ENCODE measurements around the gene SRPX. TPM values are rescaled to one million over a fixed set of nuclear protein-coding genes. Genes with fewer than 3 reads are reported as not detected.

The SRPX gene, protein sequence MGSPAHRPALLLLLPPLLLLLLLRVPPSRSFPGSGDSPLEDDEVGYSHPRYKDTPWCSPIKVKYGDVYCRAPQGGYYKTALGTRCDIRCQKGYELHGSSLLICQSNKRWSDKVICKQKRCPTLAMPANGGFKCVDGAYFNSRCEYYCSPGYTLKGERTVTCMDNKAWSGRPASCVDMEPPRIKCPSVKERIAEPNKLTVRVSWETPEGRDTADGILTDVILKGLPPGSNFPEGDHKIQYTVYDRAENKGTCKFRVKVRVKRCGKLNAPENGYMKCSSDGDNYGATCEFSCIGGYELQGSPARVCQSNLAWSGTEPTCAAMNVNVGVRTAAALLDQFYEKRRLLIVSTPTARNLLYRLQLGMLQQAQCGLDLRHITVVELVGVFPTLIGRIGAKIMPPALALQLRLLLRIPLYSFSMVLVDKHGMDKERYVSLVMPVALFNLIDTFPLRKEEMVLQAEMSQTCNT
- 100 to 1,000 TPM in 2 of 4 donors, 10 to 100 TPM in 2; 80.2 to 146 (median 98.8) TPM for total RNA-seq
- 143 TPM for polyA plus RNA-seq
- long read RNA-seq, donor 1, transcript SRPX-206 (9 exons, 1,842 nt) = minor isoform, 54 of 396 reads
- long read RNA-seq, donor 1, transcript SRPX-201 (10 exons, 1,874 nt) = major isoform, 308 of 396 reads
- long read RNA-seq, donor 1, partial matches to known transcripts = 21 of 396 reads
- long read RNA-seq, donor 1, other reads (novel, unspliced or antisense) = 11 of 396 reads
- long read RNA-seq, donor 2, transcript SRPX-205 (9 exons, 1,780 nt) = minor isoform, 5 of 139 reads
- long read RNA-seq, donor 2, transcript SRPX-206 (9 exons, 1,842 nt) = minor isoform, 24 of 139 reads
- long read RNA-seq, donor 2, transcript SRPX-201 (10 exons, 1,874 nt) = major isoform, 99 of 139 reads
- long read RNA-seq, donor 2, partial matches to known transcripts = 6 of 139 reads
- long read RNA-seq, donor 2, other reads (novel, unspliced or antisense) = 5 of 139 reads
- long read RNA-seq, donor 3, transcript SRPX-201 (10 exons, 1,874 nt) = major isoform, 614 of 763 reads
- long read RNA-seq, donor 3, transcript SRPX-205 (9 exons, 1,780 nt) = minor isoform, 17 of 763 reads
- long read RNA-seq, donor 3, transcript SRPX-206 (9 exons, 1,842 nt) = minor isoform, 77 of 763 reads
- long read RNA-seq, donor 3, partial matches to known transcripts = 30 of 763 reads
- long read RNA-seq, donor 3, other reads (novel, unspliced or antisense) = 25 of 763 reads
- long read RNA-seq, donor 4, transcript SRPX-206 (9 exons, 1,842 nt) = minor isoform, 24 of 136 reads
- long read RNA-seq, donor 4, transcript SRPX-201 (10 exons, 1,874 nt) = major isoform, 104 of 136 reads
- long read RNA-seq, donor 4, partial matches to known transcripts = 1 of 136 reads
- long read RNA-seq, donor 4, other reads (novel, unspliced or antisense) = 4 of 136 reads

DNA sequence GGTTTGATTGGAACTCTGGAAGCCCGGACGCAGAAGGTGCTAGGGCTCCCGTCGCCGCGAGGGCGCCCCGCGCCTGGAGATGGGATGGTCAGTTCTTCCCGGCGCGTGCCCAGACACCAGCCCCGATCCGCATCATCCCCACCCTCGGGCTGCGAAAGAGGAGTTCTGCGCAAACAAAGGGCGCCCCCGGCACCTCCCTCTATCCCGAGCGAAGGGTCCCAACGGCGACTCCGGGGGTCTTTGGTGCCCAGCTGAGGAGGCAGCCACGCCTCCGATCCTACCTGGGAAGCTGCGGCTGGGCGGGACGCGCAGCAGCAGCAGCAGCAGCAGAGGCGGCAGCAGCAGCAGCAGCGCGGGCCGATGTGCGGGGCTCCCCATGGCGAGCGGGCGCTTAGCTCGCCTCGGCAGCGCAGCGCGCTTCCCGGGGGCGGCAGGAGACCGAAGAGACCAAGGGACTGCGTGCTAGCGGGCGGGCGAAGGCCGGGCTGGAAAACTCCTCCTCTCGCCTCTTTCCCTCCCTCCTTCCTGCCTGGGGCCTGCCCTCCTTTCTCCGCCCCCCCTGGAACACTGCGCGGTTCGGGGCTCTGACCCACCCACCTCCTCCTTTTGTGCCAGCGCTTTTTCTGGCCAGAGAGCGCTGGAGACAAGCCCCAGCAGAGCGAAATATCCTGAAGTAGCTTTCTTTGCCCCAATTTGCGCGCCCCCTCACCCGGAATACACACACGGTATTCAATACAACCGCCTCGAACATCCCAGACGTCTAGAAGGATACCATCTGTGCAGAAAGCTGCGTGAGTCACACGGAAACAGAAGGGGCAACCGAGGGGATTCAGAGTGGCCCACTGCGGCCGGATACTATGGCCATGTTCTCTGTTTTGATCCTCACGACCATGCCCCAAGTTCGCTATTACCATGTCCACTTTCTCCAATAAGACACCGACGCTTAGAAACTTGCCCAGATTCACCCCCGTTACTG is at the start of gene SRPX:
Gene SRPX, minus strand, starts transcription at position 457 of the 976 bp plus-strand sequence. Its CDS starts 79 bp downstream, at position 378.
- WGBS = 3% methylated on average over 76 of the region's 76 CpGs
- ATAC-seq (peak; percentile 92 to 95), DNase-seq (peak; percentile 71 to 84 (median 81))
- intact Hi-C loops (cut with DNase I) = no loop called here
- peaks cover 6% of the 10 kb centered on the region for H3K4me1 ChIP-seq (ENCODE audit: control insufficient read depth, insufficient read depth, low read length)
- H3K9me3 ChIP-seq (ENCODE audit: control insufficient read depth, low read length) = no peaks in the 10 kb centered on the region
- H3K4me3 ChIP-seq (ENCODE audit: low read length) = peak within 1 kb of the TSS; percentile 59
- H3K27ac ChIP-seq (ENCODE audit: low read length) = peak within 1 kb of the TSS; percentile 81
- H3K27me3 ChIP-seq (ENCODE audit: control insufficient read depth, insufficient read depth) = no peaks in the 10 kb centered on the region

DNA sequence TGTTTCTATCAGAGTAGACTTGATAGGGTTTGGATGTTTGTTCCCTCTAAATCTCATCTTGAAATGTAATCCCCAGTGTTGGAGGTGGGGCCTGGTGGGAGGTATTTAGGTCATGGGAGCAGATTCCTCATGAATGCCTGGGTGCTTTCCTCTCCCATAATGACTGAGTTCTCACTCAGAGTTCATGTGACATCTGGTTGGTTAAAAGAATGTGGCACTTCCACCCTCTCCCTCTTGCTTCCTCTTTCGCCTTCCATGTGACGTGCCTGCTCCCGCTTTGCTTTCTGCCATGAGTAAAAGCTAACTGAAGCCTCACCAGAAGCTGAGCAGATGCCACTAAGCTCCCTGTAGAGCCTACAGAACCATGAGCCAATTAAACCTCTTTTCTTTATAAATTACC is 47.3 kb upstream of the SRPX start:
- intact Hi-C loops (cut with DNase I) = no loop called here
- Histone ChIP-seq H3K4me1 (ENCODE audit: control insufficient read depth, insufficient read depth, low read length) (no peaks in the 10 kb centered on the region), H3K27ac (ENCODE audit: low read length) (no peak overlapping the region), H3K9me3 (ENCODE audit: control insufficient read depth, low read length) (no peaks in the 10 kb centered on the region), H3K27me3 (ENCODE audit: control insufficient read depth, insufficient read depth) (no peaks in the 10 kb centered on the region), H3K4me3 (ENCODE audit: low read length) (no peak overlapping the region)
- DNase-seq (no peak), ATAC-seq (no peak)
- 94% methylated on average over 3 of the region's 3 CpGs for WGBS

DNA sequence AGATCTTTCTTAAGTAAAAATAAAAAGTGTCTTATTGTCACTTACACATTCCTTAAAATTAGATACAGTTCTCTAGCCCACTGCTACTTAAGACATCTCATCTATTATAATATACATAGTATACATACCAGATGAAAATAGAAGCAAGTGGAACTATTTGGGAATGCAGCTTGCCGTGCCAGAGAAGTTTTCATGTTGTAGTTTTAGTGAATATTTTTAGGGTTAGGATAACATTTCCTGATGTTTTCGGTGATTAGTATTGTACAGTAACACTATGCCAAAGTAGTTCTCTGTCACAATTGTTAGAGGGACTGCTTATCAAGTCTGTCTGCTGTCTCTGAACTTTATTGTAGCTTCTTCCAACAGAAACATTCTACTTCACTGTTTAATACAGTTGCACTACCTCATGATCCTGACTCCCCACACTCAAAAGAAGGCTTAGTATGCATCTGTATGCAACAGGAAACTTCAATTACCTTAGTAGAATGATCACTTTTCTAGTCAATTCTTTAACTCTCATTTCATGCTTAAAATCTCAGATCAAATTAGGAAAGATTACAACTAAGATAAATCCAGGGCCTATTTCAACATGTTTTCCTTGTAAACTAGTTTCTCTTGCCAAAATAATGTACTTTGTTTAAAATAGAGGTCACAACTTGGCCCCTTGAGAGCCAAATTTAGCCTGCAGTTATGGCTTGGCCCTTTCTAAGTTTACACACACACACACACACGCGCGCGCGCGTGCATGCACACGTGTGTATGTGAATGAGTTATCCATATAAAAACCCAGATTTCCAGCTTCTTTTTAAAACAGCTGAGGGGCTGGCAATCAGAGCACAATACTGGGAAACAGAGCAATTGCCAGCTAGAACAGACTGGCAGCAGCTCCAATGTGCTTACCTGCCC is 42.3 kb upstream of the SRPX start:
- intact Hi-C loops (cut with DNase I) = no loop called here
- 69% methylated on average over 9 of the region's 9 CpGs for WGBS
- no peak for ATAC-seq
- DNase-seq = no peak
- Histone ChIP-seq H3K27ac (ENCODE audit: low read length) (no peak overlapping the region), H3K9me3 (ENCODE audit: control insufficient read depth, low read length) (no peaks in the 10 kb centered on the region), H3K4me1 (ENCODE audit: control insufficient read depth, insufficient read depth, low read length) (no peaks in the 10 kb centered on the region), H3K4me3 (ENCODE audit: low read length) (no peak overlapping the region), H3K27me3 (ENCODE audit: control insufficient read depth, insufficient read depth) (no peaks in the 10 kb centered on the region)

DNA sequence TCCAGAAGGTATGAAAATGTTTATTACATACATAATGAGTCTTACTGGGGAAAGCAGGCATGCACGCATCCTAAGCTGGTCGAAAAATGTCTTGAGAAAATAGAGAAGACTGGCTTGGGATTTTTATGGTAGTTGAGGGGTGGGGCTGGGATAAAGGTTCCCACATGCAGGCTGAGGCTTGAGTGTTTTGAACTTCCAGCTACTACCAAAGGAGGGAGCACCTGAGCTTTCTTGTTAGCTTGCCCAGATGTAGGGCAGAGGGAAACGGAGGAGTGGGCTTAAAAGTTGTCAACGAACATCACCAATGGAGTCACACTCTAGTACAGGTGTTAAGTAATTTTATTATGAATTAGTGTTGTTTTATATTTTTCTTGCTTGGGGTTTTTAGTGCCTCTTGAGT is 39.6 kb upstream of the SRPX start:
- ATAC-seq (no peak), DNase-seq (no peak)
- 57% methylated on average over 4 of the region's 4 CpGs for WGBS
- H3K4me1 ChIP-seq (ENCODE audit: control insufficient read depth, insufficient read depth, low read length) = no peaks in the 10 kb centered on the region
- no peaks in the 10 kb centered on the region for H3K27me3 ChIP-seq (ENCODE audit: control insufficient read depth, insufficient read depth)
- no peak overlapping the region for H3K27ac ChIP-seq (ENCODE audit: low read length)
- no peak overlapping the region for H3K4me3 ChIP-seq (ENCODE audit: low read length)
- no peaks in the 10 kb centered on the region for H3K9me3 ChIP-seq (ENCODE audit: control insufficient read depth, low read length)
- intact Hi-C loops (cut with DNase I) = no loop called here

DNA sequence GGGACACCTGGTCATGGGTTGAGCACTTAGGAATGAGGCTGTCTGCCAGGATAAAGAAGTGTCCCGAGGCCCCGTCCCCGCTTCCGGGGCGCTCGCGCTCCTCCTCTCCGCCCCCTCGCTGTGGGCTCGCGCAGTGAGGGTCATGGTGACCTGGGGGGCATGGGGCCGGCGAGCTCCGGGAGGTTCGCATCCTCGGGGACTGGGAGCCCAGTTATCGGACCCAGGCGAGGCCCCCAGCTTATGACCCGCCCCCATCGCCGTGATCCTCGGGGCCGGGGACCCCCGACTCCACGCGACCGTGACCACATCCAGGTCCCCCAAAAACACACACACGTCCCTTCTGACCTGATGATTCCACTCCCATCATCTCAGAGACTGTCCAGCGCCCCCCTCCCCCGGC is 35.3 kb upstream of the SRPX start:
- H3K9me3 ChIP-seq (ENCODE audit: control insufficient read depth, low read length) = no peaks in the 10 kb centered on the region
- H3K4me3 ChIP-seq (ENCODE audit: low read length) = no peak overlapping the region
- no peak overlapping the region for H3K27ac ChIP-seq (ENCODE audit: low read length)
- no peaks in the 10 kb centered on the region for H3K4me1 ChIP-seq (ENCODE audit: control insufficient read depth, insufficient read depth, low read length)
- ATAC-seq (no peak), DNase-seq (peak in 1 of 3 donors; percentile 58)
- H3K27me3 ChIP-seq (ENCODE audit: control insufficient read depth, insufficient read depth) = no peaks in the 10 kb centered on the region
- WGBS = 95% methylated on average over 30 of the region's 30 CpGs
- intact Hi-C loops (cut with DNase I) = no loop called here

DNA sequence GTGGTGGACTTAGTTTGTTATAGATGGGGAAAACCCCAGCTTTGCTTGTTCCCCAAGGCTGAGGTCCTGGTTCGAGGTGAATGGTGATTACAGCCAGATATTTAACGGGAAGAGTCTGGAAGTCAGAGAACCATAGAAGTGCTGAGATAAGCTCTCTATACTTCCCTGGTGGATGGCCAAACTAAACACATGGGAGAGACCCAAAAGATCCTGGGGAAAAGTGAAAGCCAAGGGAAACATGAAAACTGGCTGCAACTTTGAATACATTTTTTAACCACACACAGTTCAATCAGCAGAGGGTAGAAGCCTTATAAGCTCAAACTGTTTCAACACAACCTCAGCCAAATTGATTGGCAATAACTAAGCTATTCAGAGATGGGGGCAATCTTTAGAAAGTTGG is 29.3 kb upstream of the SRPX start:
- ATAC-seq (peak; percentile 55 to 56), DNase-seq (no peak)
- 16% methylated on average over 2 of the region's 2 CpGs for WGBS
- H3K27me3 ChIP-seq (ENCODE audit: control insufficient read depth, insufficient read depth) = no peaks in the 10 kb centered on the region
- intact Hi-C loops (cut with DNase I) = no loop called here
- H3K27ac ChIP-seq (ENCODE audit: low read length) = no peak overlapping the region
- H3K4me1 ChIP-seq (ENCODE audit: control insufficient read depth, insufficient read depth, low read length) = no peaks in the 10 kb centered on the region
- H3K4me3 ChIP-seq (ENCODE audit: low read length) = no peak overlapping the region
- H3K9me3 ChIP-seq (ENCODE audit: control insufficient read depth, low read length) = no peaks in the 10 kb centered on the region

DNA sequence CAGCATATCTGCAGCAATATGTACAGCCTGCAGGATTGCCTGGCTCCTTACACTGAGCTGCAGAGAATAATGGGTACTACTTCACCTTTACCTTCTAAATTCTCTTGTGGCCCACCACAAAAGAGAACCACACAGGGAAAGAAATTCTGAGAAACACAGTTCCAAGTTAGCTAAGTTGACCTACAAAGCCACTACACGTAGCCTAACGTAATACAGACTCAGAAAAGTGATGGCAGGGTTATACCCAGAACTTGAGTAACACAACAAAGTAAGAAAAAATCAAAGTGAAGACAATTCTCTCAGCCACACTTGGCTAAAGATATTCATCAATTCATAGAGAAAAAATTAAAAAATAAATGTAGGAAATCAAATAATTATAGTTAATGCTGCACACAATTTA is 26.4 kb upstream of the SRPX start:
- ATAC-seq (no peak), DNase-seq (no peak)
- H3K9me3 ChIP-seq (ENCODE audit: control insufficient read depth, low read length) = no peaks in the 10 kb centered on the region
- no peak overlapping the region for H3K27ac ChIP-seq (ENCODE audit: low read length)
- no peaks in the 10 kb centered on the region for H3K27me3 ChIP-seq (ENCODE audit: control insufficient read depth, insufficient read depth)
- intact Hi-C loops (cut with DNase I) = no loop called here
- no peak overlapping the region for H3K4me3 ChIP-seq (ENCODE audit: low read length)
- 89% methylated on average over 2 of the region's 2 CpGs for WGBS
- H3K4me1 ChIP-seq (ENCODE audit: control insufficient read depth, insufficient read depth, low read length) = no peaks in the 10 kb centered on the region

DNA sequence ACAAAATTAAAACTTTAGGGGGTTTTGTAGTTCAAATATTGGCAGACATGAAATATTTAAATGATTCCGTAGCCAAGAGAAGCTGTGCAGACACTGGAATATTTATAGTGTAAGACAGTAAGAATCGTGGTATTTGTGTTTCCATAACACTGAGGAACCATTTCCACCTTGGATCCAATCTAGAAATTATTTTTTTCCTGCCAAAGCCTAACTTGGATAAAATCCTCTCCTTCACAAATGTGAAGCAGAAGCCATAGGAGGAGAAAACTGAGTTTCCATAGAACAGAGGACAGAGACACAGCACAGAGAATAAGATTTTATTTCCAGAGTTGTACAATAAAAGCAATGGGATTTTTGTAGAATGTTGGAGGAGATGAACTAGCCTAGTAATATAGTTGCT is 19.9 kb upstream of the SRPX start:
- Histone ChIP-seq H3K4me3 (ENCODE audit: low read length) (no peak overlapping the region), H3K27ac (ENCODE audit: low read length) (no peak overlapping the region), H3K27me3 (ENCODE audit: control insufficient read depth, insufficient read depth) (no peaks in the 10 kb centered on the region), H3K4me1 (ENCODE audit: control insufficient read depth, insufficient read depth, low read length) (no peaks in the 10 kb centered on the region), H3K9me3 (ENCODE audit: control insufficient read depth, low read length) (no peaks in the 10 kb centered on the region)
- ATAC-seq (no peak), DNase-seq (no peak)
- intact Hi-C loops (cut with DNase I) = no loop called here
- WGBS = 66% methylated on average over 2 of the region's 2 CpGs

DNA sequence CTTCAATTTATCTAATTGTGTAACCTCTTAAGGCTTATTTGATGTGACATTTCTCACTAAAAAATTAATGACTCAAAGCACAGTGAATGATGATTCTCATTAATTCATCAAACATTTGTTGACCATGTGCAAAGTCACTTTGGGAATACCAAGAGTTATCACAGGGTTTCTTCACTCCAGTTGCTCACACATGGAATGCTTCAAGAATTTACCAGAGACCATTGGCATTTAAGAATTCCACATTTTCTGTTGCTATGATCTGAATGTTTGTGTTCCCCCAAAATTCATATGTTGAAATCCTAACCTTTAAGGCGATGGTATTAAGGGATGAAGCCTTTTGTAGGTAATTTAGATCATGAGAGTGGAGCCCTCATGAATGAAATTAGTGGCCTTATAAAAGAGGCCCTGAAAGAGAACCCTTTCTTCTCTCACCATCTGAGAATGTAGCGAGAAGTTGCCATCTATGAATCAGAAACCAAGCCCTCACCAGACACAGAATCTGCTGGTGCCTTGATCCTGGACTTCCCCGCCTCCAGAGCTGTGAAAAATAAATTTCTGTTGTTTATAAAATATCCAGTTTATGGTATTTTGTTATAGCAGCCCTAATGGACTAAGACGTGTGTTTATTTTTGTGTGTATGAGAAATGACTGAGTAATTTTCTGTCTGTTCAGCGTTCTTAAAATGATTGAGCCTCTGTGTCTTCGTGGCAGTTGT is 16.4 kb upstream of the SRPX start:
- no peak overlapping the region for H3K4me3 ChIP-seq (ENCODE audit: low read length)
- 95% methylated on average over 6 of the region's 6 CpGs for WGBS
- peaks cover 6% of the 10 kb centered on the region for H3K4me1 ChIP-seq (ENCODE audit: control insufficient read depth, insufficient read depth, low read length)
- DNase-seq = no peak
- no peaks in the 10 kb centered on the region for H3K9me3 ChIP-seq (ENCODE audit: control insufficient read depth, low read length)
- no peak overlapping the region for H3K27ac ChIP-seq (ENCODE audit: low read length)
- ATAC-seq = no peak
- intact Hi-C loops (cut with DNase I) = no loop called here
- H3K27me3 ChIP-seq (ENCODE audit: control insufficient read depth, insufficient read depth) = no peaks in the 10 kb centered on the region
